H1 (cell line): ENCODE data around the gene ADCY2. TPM values are rescaled to one million over a fixed set of nuclear protein-coding genes. Genes with fewer than 3 reads are reported as not detected.

ENCODE experiments used
- CTCF ChIA-PET: fragments of 300-600 bp; sonication (Branson Sonifier 250); formaldehyde crosslinking; loops from one replicate; lab custom pipeline; 2021; ENCODE audit not compliant: partially characterized antibody; lab: Charles Lee
- POLR2A ChIA-PET: fragments of 300-600 bp; sonication (Branson Sonifier 250); formaldehyde crosslinking; loops from one replicate; lab custom pipeline; 2021; ENCODE audit warnings: inconsistent platforms; ENCODE audit not compliant: partially characterized antibody; lab: Charles Lee
- DNase-seq, 2 experiments: peaks; one replicate each; pipeline versions ENCODE4 v3.0.0 to v3.0.0-alpha.2; 2010 to 2022; ENCODE audit warnings: low spot score in 2 of 2, low read depth in 1 of 2, mixed read lengths in 1 of 2
- FAIRE-seq: peaks from 2 replicates; lab custom pipeline; 2011; peaks lifted over from hg19 to GRCh38; lab: Jason Lieb, UNC
- H2AFZ ChIP-seq: 2 replicates; pipeline ENCODE4 v1.8.1; 2012; ENCODE audit warnings: low read length, inconsistent platforms
- H2AK5ac ChIP-seq: 2 replicates; pipeline ENCODE4 v1.6.1; 2013; ENCODE audit warnings: low read depth, low read length
- H2BK120ac ChIP-seq: replicated peaks from 2 replicates; pipeline ENCODE3; 2013; ENCODE audit warnings: low read depth, low read length, inconsistent platforms
- H2BK12ac ChIP-seq: 2 replicates; pipeline ENCODE4 v1.6.1; 2013; ENCODE audit warnings: low read depth, low read length
- H2BK15ac ChIP-seq: 2 replicates; pipeline ENCODE4 v1.6.1; 2013; ENCODE audit warnings: low read length
- H2BK20ac ChIP-seq: 2 replicates; pipeline ENCODE4 v1.6.1; 2013; ENCODE audit warnings: low read length
- H2BK5ac ChIP-seq: 2 replicates; pipeline ENCODE4 v1.6.1; 2013; ENCODE audit warnings: low read depth, low read length
- H3K14ac ChIP-seq: 2 replicates; pipeline ENCODE4 v1.6.1; 2013; ENCODE audit warnings: inconsistent platforms; ENCODE audit not compliant: insufficient read length
- H3K18ac ChIP-seq: 2 replicates; pipeline ENCODE4 v1.6.1; 2013; ENCODE audit warnings: low read length; ENCODE audit errors: extremely low read depth
- H3K23ac ChIP-seq: 2 replicates; pipeline ENCODE4 v1.6.1; 2013; ENCODE audit warnings: inconsistent platforms; ENCODE audit not compliant: insufficient read length
- H3K23me2 ChIP-seq: 2 replicates; pipeline ENCODE4 v1.6.1; 2013; ENCODE audit warnings: low read depth, low read length
- H3K27ac ChIP-seq: 2 replicates; pipeline ENCODE4 v1.6.1; 2011; ENCODE audit warnings: low read depth, low read length, inconsistent platforms
- H3K27me3 ChIP-seq, 4 experiments: replicated peaks in 1 of 4; 1 replicate in 1 of 4; 2 replicates in 3 of 4; pipeline versions ENCODE4 v1.6.1 to v1.8.1; 2011 to 2013; ENCODE audit warnings: low read length in 3 of 4, mild to moderate bottlenecking in 3 of 4, inconsistent platforms in 2 of 4, mixed read lengths in 2 of 4, moderate library complexity in 1 of 4; ENCODE audit not compliant: control insufficient read depth in 3 of 4, insufficient read depth in 3 of 4; ENCODE audit errors: extremely low read depth in 1 of 4
- H3K36me3 ChIP-seq, 4 experiments: 2 replicates each; pipeline versions ENCODE4 v1.6.1 to v1.8.1; 2011 to 2013; ENCODE audit warnings: mild to moderate bottlenecking in 4 of 4, low read length in 3 of 4, moderate library complexity in 2 of 4, control low read depth in 1 of 4, inconsistent platforms in 1 of 4; ENCODE audit not compliant: insufficient read depth in 4 of 4, control insufficient read depth in 2 of 4
- H3K4ac ChIP-seq: replicated peaks from 2 replicates; pipeline ENCODE3; 2013; ENCODE audit warnings: low read length, low read depth, mixed read lengths, inconsistent platforms; ENCODE audit not compliant: insufficient read length
- H3K4me1 ChIP-seq, 4 experiments: replicated peaks in 1 of 4; 1 replicate in 1 of 4; 2 replicates in 3 of 4; pipeline versions ENCODE4 v1.6.1 to v1.8.1; 2011 to 2013; ENCODE audit warnings: low read length in 3 of 4, inconsistent platforms in 2 of 4, mixed read lengths in 1 of 4; ENCODE audit not compliant: insufficient read depth in 4 of 4, control insufficient read depth in 3 of 4
- H3K4me2 ChIP-seq, 2 experiments: 2 replicates each; pipeline versions ENCODE4 v1.6.1 to v1.8.1; 2011 to 2013; ENCODE audit warnings: low read depth in 2 of 2, low read length in 2 of 2, control low read depth in 1 of 2, inconsistent platforms in 1 of 2, mild to moderate bottlenecking in 1 of 2; ENCODE audit not compliant: insufficient read depth in 1 of 2
- H3K4me3 ChIP-seq, 4 experiments: fragments of 200-600, 300-600 bp in 1 of 4; sonication (generic), shearing (Covaris generic), sonication (Bioruptor Twin) in 1 of 4; 2 replicates each; pipeline versions ENCODE4 v1.5.1 to v1.8.1; 2011 to 2016; ENCODE audit warnings: low read length in 4 of 4, low read depth in 3 of 4, control low read depth in 2 of 4, inconsistent platforms in 2 of 4, mild to moderate bottlenecking in 2 of 4, mixed read lengths in 1 of 4, moderate library complexity in 1 of 4; ENCODE audit not compliant: insufficient read depth in 2 of 4; ENCODE audit errors: extremely low read depth in 1 of 4
- H3K56ac ChIP-seq: replicated peaks from 2 replicates; pipeline ENCODE3; 2013; ENCODE audit warnings: low read depth, mild to moderate bottlenecking, mixed read lengths, low read length, inconsistent platforms; ENCODE audit not compliant: insufficient read length
- H3K79me1 ChIP-seq: 2 replicates; pipeline ENCODE4 v1.6.1; 2013; ENCODE audit warnings: low read depth, low read length, control low read depth
- H3K79me2 ChIP-seq, 2 experiments: 2 replicates each; pipeline versions ENCODE4 v1.6.1 to v1.8.1; 2012 to 2013; ENCODE audit warnings: low read length in 2 of 2, mild to moderate bottlenecking in 2 of 2, inconsistent platforms in 1 of 2; ENCODE audit not compliant: insufficient read depth in 2 of 2, control insufficient read depth in 1 of 2
- H3K9ac ChIP-seq, 4 experiments: replicated peaks in 1 of 4; 1 replicate in 1 of 4; 2 replicates in 3 of 4; pipeline versions ENCODE4 v1.6.1 to v1.8.1; 2011 to 2013; ENCODE audit warnings: low read depth in 3 of 4, low read length in 3 of 4, control low read depth in 2 of 4, mild to moderate bottlenecking in 2 of 4, moderate library complexity in 2 of 4, inconsistent platforms in 1 of 4; ENCODE audit errors: extremely low read depth in 1 of 4
- H3K9me3 ChIP-seq, 2 experiments: 2 replicates each; pipeline versions ENCODE4 v1.6.1 to v1.8.1; 2012 to 2013; ENCODE audit warnings: mild to moderate bottlenecking in 2 of 2, moderate library complexity in 2 of 2, control low read depth in 1 of 2, inconsistent platforms in 1 of 2, low read depth in 1 of 2, low read length in 1 of 2, mixed read lengths in 1 of 2; ENCODE audit not compliant: insufficient read depth in 2 of 2
- H4K20me1 ChIP-seq, 2 experiments: replicated peaks in 1 of 2; 2 replicates each; pipeline versions ENCODE3 to v1.8.1; 2011 to 2013; ENCODE audit warnings: inconsistent platforms in 2 of 2, low read length in 2 of 2, mild to moderate bottlenecking in 1 of 2; ENCODE audit not compliant: insufficient read depth in 2 of 2, control insufficient read depth in 1 of 2
- H4K5ac ChIP-seq: 2 replicates; pipeline ENCODE4 v1.6.1; 2013; ENCODE audit warnings: low read length, low read depth, mixed read lengths, inconsistent platforms; ENCODE audit not compliant: insufficient read length
- H4K8ac ChIP-seq: 2 replicates; pipeline ENCODE4 v1.8.0; 2013; ENCODE audit warnings: mild to moderate bottlenecking, moderate library complexity, low read length, inconsistent platforms; ENCODE audit not compliant: insufficient read depth; ENCODE audit errors: extremely low read depth
- H4K91ac ChIP-seq: replicated peaks from 2 replicates; pipeline ENCODE3; 2013; ENCODE audit warnings: low read length, mixed read lengths, inconsistent platforms; ENCODE audit not compliant: insufficient read length
- CBX5 ChIP-seq: fragments of 300-800, 300-1000 bp; sonication (generic); IDR thresholded peaks from 2 replicates; pipeline ENCODE4 v1.7.1; 2016; ENCODE audit warnings: antibody characterized with exemption, low read length, low read depth
- CBX8 ChIP-seq: fragments of 300-800, 300-1000 bp; sonication (generic); IDR thresholded peaks from 2 replicates; pipeline ENCODE4 v1.7.1; 2016; ENCODE audit warnings: low read depth, low read length, borderline replicate concordance
- SIX5 ChIP-seq: IDR thresholded peaks from 2 replicates; pipeline ENCODE4 v1.6.1; 2011; ENCODE audit warnings: mild to moderate bottlenecking, low read depth, low read length
- YY1 ChIP-seq: IDR thresholded peaks from 2 replicates; pipeline ENCODE4 v1.6.1; 2011; ENCODE audit warnings: low read depth, mild to moderate bottlenecking, low read length
- WGBS, 2 experiments: shearing (Covaris generic) in 1 of 2; methylation state at CpG; one replicate each; pipeline versions ENCODE4 v1.1.6 to v1.1.7; 2013 to 2015; ENCODE audit warnings: low lambda C conversion rate in 2 of 2, mixed read lengths in 2 of 2, inconsistent platforms in 1 of 2, low coverage in 1 of 2, missing lambda C conversion rate in 1 of 2; ENCODE audit not compliant: insufficient replicate concordance in 2 of 2, insufficient coverage in 1 of 2, insufficient read length in 1 of 2; ENCODE audit errors: extremely low coverage in 1 of 2, missing lambda C conversion rate in 1 of 2; 5-methylcytosine and 5-hydroxymethylcytosine counted together
- polyA plus RNA-seq, 7 experiments: library from polyadenylated mRNA; depleted of rRNA in 3 of 7; stranded (reverse) in 5 of 7; unstranded in 2 of 7; fragments of >200 nt in 5 of 7; fragments of 200-250 nt in 2 of 7; gene quantifications; 1 replicate in 5 of 7; 2 replicates in 1 of 7; 4 replicates in 1 of 7; pipeline versions ENCODE4 v1.2.1 to v1.2.3, GENCODE V29; 2011 to 2013; ENCODE audit warnings: missing spikeins in 2 of 7, mixed read lengths in 2 of 7
- total RNA-seq: library from RNA; stranded (reverse); fragmentation: NEBNext Ultra II Directional; extraction: Animal tissue kit (Norgen Biotek cat#: 25700); gene quantifications from 2 replicates; pipeline ENCODE4 v1.2.1, GENCODE V29; 2021

Gene ADCY2
- total and polyA plus RNA-seq, 2 of the 8 experiments (the other 6 are each of a cell fraction or from before 2014, with no cell fraction given) = 35.8 to 122 TPM

DNA sequence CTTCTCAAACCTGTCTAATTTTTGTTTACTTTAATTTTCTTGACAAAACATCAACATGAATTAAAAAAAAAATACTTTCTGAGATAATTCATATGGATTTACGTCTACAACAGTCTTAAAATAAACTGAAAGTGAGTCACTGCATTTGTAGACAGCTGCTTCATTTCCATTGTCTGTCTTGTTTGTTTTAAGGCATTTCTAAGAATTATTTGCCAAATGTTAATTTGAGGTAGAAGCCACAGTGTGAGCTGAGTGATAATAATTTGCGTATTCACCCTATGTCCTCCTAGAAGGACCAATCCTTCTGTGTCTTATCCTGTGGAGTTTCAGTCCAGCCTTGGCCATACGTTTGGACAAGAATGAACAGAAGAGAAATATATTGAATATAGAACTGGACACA, 280.5 kb downstream of the ADCY2 start:
- Histone ChIP-seq H2BK5ac (no peak overlapping the region), H3K36me3 (no peaks in the 10 kb centered on the region), H2BK12ac (no peak overlapping the region), H4K20me1 (peaks cover 0 to 2% of the 10 kb centered on the region in 2 experiments), H3K27me3 (no peaks in the 10 kb centered on the region), H2BK15ac (no peak overlapping the region), H3K56ac (no peak overlapping the region), H3K4me2 (no peak overlapping the region), H2AK5ac (no peak overlapping the region), H4K5ac (no peak overlapping the region), H3K79me1 (peaks cover 5% of the 10 kb centered on the region; the same call in 1 of the 2 replicates), H3K79me2 (peaks cover 0 to 10% of the 10 kb centered on the region in 2 experiments; a peak in 1 of 4 replicates), H3K9ac (no peak overlapping the region), H3K4me3 (no peak overlapping the region), H3K23me2 (no peaks in the 10 kb centered on the region), H3K9me3 (no peaks in the 10 kb centered on the region), H3K23ac (no peak overlapping the region), H3K14ac (no peak overlapping the region), H2BK20ac (no peak overlapping the region), H3K18ac (no peak overlapping the region), H3K4me1 (no peaks in the 10 kb centered on the region), H3K27ac (no peak overlapping the region), H4K91ac (no peak overlapping the region), H4K8ac (no peak overlapping the region), H2BK120ac (no peak overlapping the region), H2AFZ (no peak overlapping the region), H3K4ac (no peak overlapping the region)
- FAIRE-seq (no peak), DNase-seq (no peak)
- ChIA-PET CTCF (interaction anchor here (1.0 to 2.3 kb wide), 4 partner anchors 11 to 69 kb away, joined by 3 to 10 read pairs (median 4); no protein-coding TSS in a partner anchor), POLR2A (no interaction called here)
- WGBS, 2 experiments = 96% methylated on average over 3 of the region's 3 CpGs; no CpG with 5 or more reads in 1 of the 2 experiments
- TF ChIP-seq CBX5 (no peak), SIX5 (no peak), CBX8 (no peak), YY1 (no peak)
